Gastroesophageal sphincter (tissue), 3 donors: ENCODE data around the gene AFP.

Source experiments
- CTCF ChIP-seq, 4 experiments: fragments of 200-600 bp in 2 of 4; fragments of 450-650 bp in 2 of 4; sonication (generic) in 1 of 4; IDR thresholded peaks; one replicate each; pipeline ENCODE4 v1.5.1; 2017 to 2019; ENCODE audit warnings: antibody characterized with exemption in 4 of 4, mild to moderate bottlenecking in 2 of 4, moderate library complexity in 2 of 4
- EP300 ChIP-seq: sonication (generic); formaldehyde crosslinking; IDR thresholded peaks from one replicate; pipeline ENCODE4 v1.6.1; 2017; ENCODE audit warnings: antibody characterized with exemption, mild to moderate bottlenecking
- POLR2A ChIP-seq, 2 donors: fragments of 450-650 bp; IDR thresholded peaks; one replicate each; pipeline ENCODE4 v1.6.1; 2017; ENCODE audit warnings: antibody characterized with exemption in 2 of 2, mild to moderate bottlenecking in 2 of 2, moderate library complexity in 1 of 2
- POLR2AphosphoS5 ChIP-seq: sonication (generic); formaldehyde crosslinking; IDR thresholded peaks from one replicate; pipeline ENCODE4 v1.6.1; 2017; ENCODE audit warnings: antibody characterized with exemption

GRCh38 chr4:73450398-73451004, 14.5 kb downstream of the AFP start:
- TF ChIP-seq CTCF (IDR thresholded peaks at IDR 0.05) (no peak), POLR2A (IDR thresholded peaks at IDR 0.05) (no peak), POLR2AphosphoS5 (no peak), EP300 (no peak)
